HG03354 (cell line): Measurements from ENCODE around the gene PCBP2.
A peak's percentile ranks its signal among the peaks of the same experiment; 100 is the strongest.

ENCODE experiments used
- ATAC-seq: cut with Tn5 transposase; IDR thresholded peaks from one replicate; pipeline ENCODE4 v1.9.1; 2021; ENCODE audit warnings: mild to moderate bottlenecking; ENCODE audit not compliant: unreplicated experiment, poor library complexity, severe bottlenecking

The PCBP2 gene

DNA sequence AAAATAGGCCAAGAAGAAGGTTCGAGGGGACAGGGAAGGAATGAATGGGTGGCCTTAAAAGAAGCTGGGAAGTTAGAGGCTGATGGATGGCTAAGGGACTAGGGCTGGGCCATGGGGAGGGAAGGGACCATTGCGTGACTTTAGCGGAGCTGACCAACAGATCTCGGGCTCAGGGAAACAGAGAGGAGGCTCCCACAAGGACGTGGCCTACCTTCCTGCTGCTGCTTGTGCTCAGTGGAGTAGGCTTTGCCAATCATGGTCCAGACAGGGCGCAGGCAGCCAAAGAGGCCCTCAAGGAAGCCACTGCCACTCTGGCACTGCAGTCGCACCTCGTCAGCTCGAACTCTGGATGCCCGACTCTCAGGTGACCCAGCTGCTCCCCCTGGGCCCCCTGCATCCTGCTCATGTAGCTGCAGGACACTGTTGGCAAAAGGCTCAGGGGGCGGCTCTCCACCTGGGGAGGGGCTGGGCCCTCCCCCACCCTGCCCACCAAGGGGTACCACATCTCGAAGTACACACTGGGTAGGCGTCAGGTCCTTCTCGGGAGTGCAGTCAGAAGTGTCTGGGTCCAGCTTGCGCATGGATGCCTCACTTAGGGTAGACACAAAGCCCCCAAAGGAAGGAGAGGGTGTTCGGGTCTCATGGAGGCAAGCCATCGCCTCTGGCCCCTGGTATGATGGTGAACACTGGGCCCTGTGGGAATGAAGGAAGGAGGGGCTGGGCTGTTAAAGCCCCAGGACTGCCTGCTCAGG lies 35.0 kb downstream of the PCBP2 start:
- ATAC-seq, result no peak

DNA sequence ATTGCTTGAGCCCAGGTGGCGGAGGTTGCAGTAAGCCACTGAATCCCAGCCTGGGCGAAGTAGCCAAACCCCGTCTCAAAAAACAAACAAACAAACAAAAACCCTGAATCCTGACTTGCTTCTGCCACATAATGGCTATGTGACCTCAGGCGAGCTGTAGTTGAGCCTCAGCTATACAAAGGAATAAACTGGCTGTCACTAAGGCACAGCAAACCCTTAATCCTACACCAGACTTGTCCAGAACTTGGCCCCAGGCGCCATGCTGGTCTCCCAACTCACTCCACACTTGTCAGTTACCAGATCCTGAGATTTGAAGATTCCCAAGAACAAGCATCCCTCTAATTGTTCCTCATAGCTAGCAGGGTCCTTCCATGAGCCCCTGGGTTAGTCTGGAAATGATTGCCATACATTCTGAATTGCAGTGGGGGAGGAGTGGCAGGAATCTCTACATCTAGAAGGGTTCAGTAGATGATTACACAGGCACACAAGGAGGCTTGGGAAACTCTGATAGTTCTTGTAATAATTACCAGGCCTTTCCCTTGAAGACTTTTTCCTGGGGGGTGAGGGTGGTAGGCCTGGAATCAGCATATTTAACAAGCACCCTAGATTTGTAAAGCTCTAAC lies 37.5 kb downstream of the PCBP2 start:
- ATAC-seq, result no peak

DNA sequence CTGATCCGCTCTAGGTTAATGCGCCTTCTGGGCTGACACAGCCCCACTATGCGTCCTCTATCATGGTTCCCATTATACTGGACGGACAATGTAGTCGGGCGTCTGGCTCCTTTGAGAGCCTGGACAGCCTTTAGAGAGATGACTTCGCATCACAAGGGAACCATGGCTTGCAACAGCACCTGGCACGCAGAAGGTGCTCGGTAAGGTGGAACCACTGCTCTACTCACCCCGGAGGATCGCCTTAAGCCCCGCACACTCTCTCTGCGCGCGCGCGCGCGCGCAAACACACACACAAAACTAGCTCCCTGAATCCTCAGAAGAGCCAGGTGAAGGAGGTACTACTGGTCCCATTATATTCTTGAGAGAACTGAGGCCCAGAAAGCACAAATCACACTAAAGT lies 40.3 kb downstream of the PCBP2 start:
- ATAC-seq, result no peak

DNA sequence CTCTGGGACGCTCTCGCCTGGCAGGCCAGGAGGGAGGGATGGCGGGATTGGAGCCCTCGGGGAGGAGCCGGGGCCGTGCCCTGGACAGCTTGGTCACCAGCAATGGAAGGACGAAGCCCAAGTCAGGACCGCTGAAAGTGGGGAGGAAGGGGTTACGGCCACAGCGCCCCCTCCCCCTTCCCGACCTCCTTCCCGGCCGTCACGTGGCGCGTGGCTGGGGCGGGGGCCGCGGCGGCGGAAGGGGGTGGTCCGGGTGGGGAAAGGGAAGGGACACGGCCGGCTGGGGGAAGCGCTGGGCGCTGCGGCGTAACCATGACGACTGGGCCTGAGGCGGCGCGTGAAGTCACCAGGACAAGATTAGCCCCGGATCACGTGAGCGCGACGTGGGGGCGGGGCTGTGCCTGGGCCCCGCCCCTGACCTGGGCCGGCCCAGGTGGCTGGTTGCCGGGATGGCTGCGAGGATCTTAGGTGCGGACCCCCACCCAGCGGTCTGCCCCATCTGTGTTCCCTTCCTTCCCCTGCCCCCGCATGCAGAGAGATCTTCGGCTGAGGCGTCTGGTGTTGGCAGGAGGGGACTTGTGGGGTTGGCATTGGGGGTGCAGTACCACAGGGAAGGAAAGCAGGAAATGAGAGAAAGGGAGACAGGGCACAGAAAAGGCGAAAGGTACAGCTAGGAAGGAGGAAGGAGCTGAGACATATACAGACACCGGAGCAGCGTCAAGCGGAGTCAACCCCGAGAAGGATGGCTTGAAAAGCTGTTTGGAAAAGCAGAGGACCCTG lies 41.1 kb downstream of the PCBP2 start:
- ATAC-seq, result peak; percentile 95

DNA sequence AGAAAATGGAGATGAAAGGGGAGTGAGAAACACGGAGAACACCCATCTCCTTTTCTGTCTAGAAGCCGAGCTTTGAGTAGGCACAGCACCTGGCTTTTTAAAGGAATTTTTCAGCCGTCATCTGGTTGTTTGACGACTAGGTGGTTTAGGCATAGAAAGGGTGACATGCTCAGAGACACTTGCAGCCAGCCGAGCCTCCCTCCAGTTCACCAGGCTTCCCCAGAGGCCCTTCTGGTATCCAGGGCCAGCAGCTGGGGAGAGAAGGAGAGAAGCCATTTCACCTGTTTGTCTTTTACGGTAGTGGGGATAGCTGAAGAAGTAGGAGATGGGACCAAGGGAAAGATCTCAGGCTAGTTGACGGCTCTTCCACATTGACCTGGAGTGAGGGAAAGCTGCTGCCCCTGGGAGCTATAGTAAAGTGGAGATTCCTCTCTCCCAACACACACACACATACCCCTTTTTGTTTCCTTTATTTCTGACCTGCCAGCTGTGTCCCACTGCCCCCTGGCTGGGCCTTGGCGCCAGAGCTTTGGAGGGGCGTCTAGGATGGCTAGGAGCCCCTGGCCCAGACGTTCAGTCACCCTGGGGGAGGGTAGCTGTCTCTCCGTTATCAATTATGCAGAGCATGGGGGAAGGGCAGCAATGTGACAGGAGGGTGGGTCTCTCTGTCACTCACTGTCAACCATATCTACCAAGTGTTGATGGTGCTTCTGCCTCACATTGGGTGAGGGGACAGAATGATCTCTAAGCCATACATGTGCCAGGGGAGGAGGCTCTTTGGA lies 41.9 kb downstream of the PCBP2 start:
- no peak for ATAC-seq

DNA sequence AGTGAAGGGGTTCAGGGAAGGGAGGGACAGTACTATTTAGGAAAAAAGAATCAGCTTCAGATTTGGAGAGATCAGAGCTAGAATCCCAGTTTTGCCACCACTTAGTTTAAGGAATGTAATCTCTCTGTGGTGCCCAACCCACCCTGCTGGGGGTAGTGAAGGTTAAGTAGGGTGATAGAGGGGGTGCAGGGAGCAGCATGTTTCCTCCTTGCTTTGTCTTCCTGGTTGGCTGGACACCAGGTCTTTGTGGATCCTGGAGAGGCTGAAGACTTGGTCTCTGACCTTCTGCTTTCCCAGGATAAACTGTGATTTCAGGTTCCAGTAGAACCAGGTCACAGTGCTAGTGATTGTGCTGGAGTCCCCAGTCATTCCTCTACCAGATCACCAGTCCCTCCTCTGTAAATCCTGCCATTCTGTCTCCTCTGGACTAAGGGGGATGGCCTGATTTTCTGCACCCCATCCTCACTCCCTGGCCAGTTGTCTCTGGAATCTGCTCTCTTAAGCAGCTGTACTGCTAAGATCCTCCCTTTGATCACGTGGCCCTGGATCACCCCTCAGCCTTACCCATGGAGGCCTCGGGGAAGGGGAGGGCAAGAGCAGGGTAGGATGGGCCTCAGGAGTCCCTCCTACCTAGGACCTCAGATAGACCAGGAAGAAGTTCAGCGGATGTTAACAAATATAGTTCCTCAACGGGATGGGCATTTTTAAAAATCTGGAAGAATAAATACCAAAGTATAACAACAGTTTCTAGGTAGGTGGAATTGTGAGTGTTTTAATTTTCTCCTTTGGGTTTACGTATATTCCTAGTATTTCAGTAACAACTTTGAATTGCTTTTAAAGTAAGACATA lies 44.2 kb downstream of the PCBP2 start:
- ATAC-seq, result no peak

DNA sequence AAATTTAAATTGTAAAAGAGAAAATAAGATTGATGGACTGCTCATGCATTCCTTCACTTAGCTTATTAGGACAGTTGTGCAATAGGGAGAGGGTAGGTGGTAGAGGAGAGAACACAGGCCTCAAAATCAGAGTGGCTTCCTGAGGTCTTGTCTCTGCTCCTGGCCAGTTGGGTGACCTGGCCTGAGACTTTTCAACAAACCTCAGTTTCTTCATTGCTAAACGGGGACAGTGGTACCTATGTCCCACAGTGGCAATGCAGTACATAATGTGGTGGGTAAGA lies 44.8 kb downstream of the PCBP2 start:
- no peak for ATAC-seq

DNA sequence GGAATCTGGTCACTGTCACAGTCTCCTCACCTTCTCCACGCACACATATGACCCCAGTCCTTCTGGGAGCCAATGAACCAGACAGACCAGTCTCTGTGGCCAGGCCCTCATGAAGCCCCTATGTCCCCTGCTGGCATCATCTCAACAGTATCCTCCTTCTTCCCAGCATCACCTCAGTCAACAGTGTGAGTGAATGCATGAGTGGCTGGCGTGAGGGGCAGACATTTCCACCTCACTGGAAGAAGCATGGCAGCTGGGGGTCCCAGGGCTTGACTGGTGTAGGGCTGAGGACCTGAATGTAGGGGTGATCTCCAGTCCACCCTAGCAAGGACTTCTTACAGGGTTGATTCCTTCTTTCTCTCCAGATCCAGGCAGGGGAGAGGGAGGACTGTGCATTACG lies 45.6 kb downstream of the PCBP2 start:
- no peak for ATAC-seq

DNA sequence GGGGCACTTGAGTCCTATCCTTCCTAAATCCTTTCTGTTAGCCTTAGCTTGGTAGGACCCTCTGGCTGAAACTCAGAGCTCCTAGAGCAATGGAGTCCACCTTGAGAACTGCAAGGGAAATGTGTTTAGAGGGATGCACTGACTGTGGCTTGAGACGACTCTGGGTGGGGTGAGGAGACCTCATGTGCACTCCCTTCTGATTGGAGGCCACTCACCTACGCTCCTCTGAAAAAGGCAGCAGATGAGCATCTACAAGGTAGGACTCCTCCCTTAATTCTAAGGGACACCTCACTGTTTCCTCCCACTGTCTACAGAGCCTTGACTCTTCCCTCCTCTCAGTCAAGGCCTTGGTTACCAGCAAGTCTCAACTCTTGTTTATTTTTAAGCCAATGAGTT lies 46.3 kb downstream of the PCBP2 start:
- ATAC-seq, result no peak

DNA sequence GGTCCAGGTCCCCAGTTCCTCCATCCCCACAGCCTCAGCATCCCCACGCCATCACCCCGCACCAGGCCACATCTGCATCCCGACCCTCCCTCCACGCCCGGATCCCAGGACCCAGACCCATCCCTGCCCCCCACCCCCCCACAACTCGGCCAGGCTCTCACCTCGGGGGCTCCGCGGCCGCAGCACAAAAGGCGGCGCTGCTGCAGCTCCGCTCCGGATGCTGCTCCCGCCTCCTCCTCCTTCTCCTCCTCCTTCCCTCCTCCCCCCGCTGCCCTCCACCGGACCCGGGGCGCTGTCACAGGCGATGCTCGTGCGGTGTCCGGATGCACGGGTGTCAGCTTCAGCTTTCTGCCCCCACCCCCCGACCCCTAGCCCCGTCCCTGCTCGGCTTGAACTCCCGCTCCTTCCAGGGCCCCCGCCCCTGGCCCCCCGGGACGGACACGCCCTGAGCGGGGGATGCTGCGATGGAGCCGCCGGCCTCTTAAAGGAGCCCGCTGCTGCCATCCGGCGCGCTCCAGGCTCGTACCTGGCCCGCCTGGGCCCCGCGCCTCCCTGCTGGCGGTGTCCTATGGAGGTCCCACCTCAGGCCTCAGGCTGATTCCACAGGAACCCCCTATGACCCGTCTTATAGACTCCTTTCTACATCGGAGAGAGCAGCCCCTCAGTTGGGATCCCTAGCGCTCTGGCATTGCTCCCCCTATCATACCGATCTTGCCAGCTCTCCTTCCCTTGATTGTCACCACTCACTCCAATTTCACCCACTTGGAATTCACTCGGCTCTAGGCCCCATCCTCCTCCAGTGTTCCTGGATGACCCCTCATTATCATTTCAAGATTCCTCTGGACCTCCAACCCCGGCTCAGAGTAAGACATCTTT lies 47.6 kb downstream of the PCBP2 start, which contains the start of gene MAP3K12:
Gene MAP3K12 (minus strand): TSS at position 193 of the 876 bp plus-strand sequence. CDS start 12,067 bp downstream, outside the sequence.
- ATAC-seq, result no peak

DNA sequence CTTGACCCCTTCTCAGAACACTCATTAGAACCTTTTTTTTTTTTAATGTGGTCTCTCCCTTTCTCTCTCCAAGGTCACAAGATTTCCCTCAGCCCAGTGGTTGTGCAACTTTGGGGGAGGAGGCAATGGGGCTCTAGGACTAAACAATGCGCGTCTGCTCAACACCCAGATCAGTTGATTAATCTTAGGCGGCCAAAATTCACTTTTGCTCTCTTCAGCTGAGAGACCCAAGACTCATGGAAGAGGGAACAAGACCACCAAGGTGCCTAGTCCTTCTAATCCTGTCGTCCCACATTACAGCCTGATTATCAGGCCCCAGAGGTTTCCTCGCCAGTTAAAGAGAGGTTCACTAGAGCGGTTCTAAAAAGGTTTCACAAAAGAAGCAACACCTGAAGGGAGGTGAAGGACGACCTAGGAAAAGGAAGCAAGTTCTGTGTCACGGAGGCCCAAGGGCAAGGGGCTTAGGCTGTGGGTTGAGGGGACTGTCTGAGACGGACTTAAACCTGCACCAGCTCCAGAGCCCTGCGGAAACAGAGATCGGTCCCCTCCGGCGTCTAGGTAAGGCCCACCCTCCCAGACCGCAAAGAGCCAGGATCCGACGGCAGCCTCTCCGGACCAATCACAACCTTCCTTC lies 48.4 kb downstream of the PCBP2 start:
- ATAC-seq, result no peak

DNA sequence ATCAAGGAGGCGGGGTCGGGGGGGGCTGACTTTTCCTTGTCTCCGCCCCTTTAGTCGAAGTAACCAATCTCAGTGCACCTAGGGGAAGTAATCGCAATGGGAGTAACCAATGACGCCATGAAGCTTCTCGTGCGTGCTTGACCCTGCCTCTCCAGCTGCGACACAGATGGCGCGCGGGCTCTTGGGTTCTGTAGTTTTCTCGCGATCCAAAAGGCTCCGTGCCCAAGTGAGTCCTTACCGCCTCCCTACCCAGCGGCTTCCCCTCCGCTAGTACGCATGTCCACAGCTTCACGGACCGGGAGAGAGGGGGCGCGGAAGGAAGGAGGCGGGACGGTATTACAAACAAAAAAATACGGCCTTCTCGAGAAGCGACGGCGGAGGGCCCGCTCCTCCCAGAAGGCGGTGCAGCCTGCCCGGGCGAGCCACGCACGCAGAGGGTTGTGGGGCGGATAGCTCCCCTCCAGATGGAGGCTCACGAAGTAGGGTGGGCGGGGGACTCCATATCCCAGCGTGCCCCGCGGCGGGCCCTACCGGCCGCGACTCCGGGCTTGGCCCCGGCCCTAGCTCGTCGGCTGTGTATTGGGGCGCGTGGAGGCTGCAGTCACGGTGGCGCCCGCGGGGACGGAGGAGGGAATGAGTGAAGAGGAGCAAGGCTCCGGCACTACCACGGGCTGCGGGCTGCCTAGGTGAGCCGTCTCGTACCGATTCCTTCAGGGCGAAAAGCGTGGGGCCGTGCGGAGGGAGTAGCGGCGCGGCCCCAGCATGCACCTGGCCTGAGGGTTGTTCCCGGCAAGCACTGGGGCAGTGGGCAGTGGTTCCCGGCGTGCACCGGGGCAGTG lies 49.1 kb downstream of the PCBP2 start, which contains the start of gene TARBP2:
Gene TARBP2 (plus strand): TSS at position 508 of the 839 bp plus-strand sequence. CDS start 126 bp downstream, at position 634.
- ATAC-seq, result peak; percentile 85

DNA sequence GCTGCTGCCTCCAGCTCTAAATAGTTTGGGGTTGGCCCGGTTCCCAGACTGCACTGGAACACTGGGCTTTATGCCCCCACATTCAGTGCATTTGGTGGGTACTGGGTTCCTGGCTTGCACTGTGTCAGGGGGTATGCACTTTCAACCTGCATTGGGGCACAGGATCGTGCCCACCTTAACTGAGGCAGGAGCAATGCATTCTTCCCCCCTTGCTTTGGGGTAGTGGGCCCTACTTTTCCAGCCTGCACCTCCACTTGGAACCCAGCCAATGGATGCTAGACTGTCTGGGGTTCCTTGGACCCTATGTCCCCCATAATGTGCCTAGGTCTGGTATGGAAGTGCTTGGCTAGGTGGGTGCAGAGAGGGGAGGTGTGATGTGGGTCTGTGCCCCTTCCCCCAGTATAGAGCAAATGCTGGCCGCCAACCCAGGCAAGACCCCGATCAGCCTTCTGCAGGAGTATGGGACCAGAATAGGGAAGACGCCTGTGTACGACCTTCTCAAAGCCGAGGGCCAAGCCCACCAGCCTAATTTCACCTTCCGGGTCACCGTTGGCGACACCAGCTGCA lies 49.8 kb downstream of the PCBP2 start:
- no peak for ATAC-seq

DNA sequence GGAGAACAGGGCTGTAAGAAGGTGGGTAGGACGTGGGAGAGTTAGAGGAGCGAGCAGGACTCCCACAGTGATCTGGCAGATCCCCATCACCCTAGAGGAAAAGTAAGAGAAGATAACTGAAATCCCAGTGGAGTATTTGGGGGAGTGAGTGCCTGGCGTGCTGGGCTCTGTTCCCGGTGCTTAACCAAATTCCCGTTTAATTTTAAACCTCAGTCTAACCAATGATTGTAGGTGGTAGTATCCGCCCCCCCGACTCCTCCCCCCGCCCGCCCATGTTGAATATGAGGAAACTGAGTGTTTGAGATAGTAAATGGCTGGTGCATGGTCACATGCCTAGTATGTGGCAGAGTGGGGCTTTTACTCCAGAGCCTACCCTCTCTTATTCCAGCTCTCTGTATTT lies 50.4 kb downstream of the PCBP2 start:
- no peak for ATAC-seq

DNA sequence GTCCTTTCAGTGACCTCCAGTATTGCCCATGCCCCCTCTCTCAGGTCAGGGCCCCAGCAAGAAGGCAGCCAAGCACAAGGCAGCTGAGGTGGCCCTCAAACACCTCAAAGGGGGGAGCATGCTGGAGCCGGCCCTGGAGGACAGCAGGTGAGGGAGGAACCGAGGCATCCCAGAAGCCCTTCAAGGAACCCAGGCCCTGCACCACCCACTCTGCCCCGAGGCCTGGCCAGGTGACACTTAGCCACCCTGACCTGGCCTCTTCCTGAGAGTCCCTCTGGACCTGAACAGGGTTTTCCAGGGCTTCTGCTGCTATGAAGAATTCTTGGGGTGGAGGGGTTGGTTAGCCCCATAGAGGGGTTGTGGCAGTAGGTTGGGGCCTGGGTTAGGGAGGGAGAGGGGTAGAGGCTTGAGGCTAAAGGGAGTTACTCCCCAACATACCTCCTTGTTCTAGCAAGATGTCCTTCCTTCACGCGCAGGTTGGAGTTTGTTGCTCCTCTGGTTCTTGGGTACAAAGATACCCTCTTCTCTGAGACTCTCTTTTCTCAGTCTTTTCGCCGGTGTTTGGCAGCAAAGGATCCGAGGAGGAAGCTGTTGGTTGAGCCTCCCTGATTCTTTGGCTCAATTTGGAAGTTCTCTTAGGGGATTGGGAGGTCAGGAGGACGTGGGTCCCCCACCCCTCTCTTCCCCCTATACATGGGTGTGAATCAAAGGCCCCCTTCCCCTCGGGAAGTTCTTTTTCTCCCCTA lies 51.3 kb downstream of the PCBP2 start:
- ATAC-seq, result no peak
